Lower leg skin (tissue), 4 donors: ENCODE data around the gene GUCY1B1. TPM values are rescaled to one million over a fixed set of nuclear protein-coding genes. Genes with fewer than 3 reads are reported as not detected.

Experiments
- DNase-seq, 2 donors: peaks; one replicate each; pipeline ENCODE4 v3.0.0-alpha.2; 2019; ENCODE audit warnings: low spot score in 2 of 2
- H3K4me3 ChIP-seq: fragments of 200-600 bp; sonication (generic); 2 replicates; pipeline ENCODE4 v1.5.1; 2017; ENCODE audit warnings: mild to moderate bottlenecking, low read depth; ENCODE audit not compliant: poor library complexity, severe bottlenecking
- POLR2A ChIP-seq, 2 donors: fragments of 450-650 bp; IDR thresholded peaks; one replicate each; pipeline ENCODE4 v1.6.1; 2016 to 2017; ENCODE audit warnings: antibody characterized with exemption in 2 of 2, mild to moderate bottlenecking in 1 of 2, moderate library complexity in 1 of 2
- WGBS, 2 donors: methylation state at CpG; one replicate each; pipeline ENCODE4 v1.1.5; 2018; 5-methylcytosine and 5-hydroxymethylcytosine counted together
- intact Hi-C: fragments of 100-400 bp; cut with DNase I; formaldehyde crosslinking; loops from one replicate; pipeline ENCODE4 v1.15.0; 2023; ENCODE audit warnings: low total_unique reads
- total RNA-seq, 4 donors: library from RNA; depleted of rRNA; stranded (reverse); fragments of >200 nt; gene quantifications; one replicate each; pipeline ENCODE4 v1.1.0, GENCODE V29; 2016
- TF ChIP-seq, protein P1 (sequence below), 3 donors: fragments of 450-650 bp; IDR thresholded peaks; one replicate each; pipeline ENCODE4 v1.5.1; 2016; ENCODE audit warnings: antibody characterized with exemption in 3 of 3, mild to moderate bottlenecking in 3 of 3, moderate library complexity in 2 of 3

GUCY1B1 gene
- total RNA-seq, 4 donors from 2014 or later = 1.1 to 6.1 (median 4.9) TPM

GRCh38 chr4:155819066-155819465 lies 60.2 kb downstream of the GUCY1B1 start:
- H3K4me3 ChIP-seq = no peak overlapping the region
- intact Hi-C loops = no loop called here
- TF ChIP-seq, protein P1, sequence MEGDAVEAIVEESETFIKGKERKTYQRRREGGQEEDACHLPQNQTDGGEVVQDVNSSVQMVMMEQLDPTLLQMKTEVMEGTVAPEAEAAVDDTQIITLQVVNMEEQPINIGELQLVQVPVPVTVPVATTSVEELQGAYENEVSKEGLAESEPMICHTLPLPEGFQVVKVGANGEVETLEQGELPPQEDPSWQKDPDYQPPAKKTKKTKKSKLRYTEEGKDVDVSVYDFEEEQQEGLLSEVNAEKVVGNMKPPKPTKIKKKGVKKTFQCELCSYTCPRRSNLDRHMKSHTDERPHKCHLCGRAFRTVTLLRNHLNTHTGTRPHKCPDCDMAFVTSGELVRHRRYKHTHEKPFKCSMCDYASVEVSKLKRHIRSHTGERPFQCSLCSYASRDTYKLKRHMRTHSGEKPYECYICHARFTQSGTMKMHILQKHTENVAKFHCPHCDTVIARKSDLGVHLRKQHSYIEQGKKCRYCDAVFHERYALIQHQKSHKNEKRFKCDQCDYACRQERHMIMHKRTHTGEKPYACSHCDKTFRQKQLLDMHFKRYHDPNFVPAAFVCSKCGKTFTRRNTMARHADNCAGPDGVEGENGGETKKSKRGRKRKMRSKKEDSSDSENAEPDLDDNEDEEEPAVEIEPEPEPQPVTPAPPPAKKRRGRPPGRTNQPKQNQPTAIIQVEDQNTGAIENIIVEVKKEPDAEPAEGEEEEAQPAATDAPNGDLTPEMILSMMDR (IDR thresholded peaks at IDR 0.05) = no peak
- no peak for DNase-seq
- WGBS, 2 donors = 28 to 33% methylated on average over 1 of the region's 1 CpG

- H3K4me3 ChIP-seq = no peak overlapping the region
- 83 to 88% methylated on average over 4 of the region's 4 CpGs for WGBS, 2 donors
- intact Hi-C loops = no loop called here
- DNase-seq = no peak
- no peak for TF ChIP-seq POLR2A (IDR thresholded peaks at IDR 0.05)
- TF ChIP-seq, protein P1 (IDR thresholded peaks at IDR 0.05) = no peak
Measured at GRCh38 chr4:155820887-155821518, 62.2 kb downstream of the GUCY1B1 start.

- intact Hi-C loops = no loop called here
- no peak for DNase-seq
- no peak for TF ChIP-seq POLR2A (IDR thresholded peaks at IDR 0.05)
- TF ChIP-seq, protein P1 (IDR thresholded peaks at IDR 0.05) = no peak
- 87 to 90% methylated on average over 3 of the region's 3 CpGs for WGBS, 2 donors
- no peak overlapping the region for H3K4me3 ChIP-seq
Measured at GRCh38 chr4:155822572-155822971, 63.8 kb downstream of the GUCY1B1 start.

DNA sequence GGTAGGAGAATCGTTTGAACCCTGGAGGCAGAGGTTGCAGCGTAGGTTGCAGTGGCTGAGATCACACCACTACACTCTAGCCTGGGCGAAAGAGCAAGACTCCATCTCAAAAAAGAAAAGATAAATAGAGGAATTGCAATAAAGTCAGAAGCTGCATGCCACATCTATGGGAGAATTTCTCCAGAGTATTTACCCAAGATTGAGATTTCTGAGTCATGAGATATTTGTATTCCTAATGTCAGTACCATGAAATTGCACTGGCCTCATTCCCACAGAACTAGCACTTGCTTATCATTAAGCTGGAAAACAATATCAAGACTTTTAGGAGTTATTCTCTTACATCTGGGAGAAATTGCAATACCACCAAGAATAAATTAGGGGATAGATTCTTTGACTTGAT lies 69.8 kb downstream of the GUCY1B1 start:
- 91 to 93% methylated on average over 3 of the region's 3 CpGs for WGBS, 2 donors
- DNase-seq = no peak

DNA sequence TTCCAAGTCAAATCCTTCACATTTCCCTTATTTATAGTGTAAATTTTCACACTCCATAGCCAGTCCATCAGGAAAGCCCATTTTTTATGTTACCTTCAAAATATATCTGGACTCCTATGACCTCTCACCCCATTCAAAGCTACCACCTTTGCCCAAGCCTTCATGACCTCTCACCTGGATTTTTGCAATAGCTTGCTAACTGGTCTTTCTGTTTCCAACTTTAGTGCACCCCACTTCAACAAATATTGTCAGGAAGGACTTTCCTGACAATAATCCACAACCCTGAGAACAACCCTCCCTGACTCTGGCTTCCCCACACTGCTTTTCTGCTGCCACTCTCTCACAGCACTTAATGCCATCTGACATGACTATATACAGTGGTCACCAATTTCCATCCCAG lies 73.8 kb downstream of the GUCY1B1 start:
- H3K4me3 ChIP-seq = no peak overlapping the region
- DNase-seq = no peak
- intact Hi-C loops = no loop called here
- TF ChIP-seq, protein P1 (IDR thresholded peaks at IDR 0.05) = no peak
- no peak for TF ChIP-seq POLR2A (IDR thresholded peaks at IDR 0.05)

More for the DNA sequence above, 69.8 kb downstream of the GUCY1B1 start:
- H3K4me3 ChIP-seq = no peak overlapping the region
- intact Hi-C loops = no loop called here
- no peak for TF ChIP-seq POLR2A (IDR thresholded peaks at IDR 0.05)
- TF ChIP-seq, protein P1 (IDR thresholded peaks at IDR 0.05) = no peak

DNA sequence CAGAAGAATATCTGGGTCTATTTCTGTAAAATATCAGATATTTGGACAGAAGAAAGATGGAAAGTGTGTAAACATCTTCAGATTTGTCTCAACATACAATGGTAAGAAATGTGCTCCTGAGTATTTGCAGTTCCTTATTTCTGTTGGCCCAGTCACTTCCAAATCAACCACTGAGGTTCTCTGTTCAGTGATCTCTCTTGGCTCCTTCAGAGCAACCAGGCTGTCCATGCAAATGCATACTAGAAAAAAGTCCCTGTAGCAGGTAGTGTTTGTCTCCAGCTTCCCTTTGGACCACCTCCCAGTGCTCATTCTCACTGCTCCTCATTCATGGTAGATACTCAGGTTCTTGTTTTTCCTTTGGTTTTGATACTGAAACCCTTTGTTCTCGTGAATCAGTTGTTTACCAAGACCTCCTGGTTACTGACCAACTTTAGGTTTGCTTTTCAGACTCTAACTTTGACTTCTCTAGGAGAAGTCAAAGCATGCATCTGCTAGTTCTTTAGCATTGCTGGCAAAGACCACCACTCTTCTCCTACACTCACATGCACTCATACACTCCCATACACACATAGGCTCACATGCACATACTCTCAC lies 78.5 kb downstream of the GUCY1B1 start:
- intact Hi-C loops = no loop called here
- 73 to 80% methylated on average over 1 of the region's 1 CpG for WGBS, 2 donors
- TF ChIP-seq POLR2A (IDR thresholded peaks at IDR 0.05) = no peak
- TF ChIP-seq, protein P1 (IDR thresholded peaks at IDR 0.05) = no peak
- no peak overlapping the region for H3K4me3 ChIP-seq
- DNase-seq = no peak
